Smooth muscle cell (in vitro differentiated cells): ENCODE results near the gene HSPA12B. TPM values are rescaled to one million over a fixed set of nuclear protein-coding genes. Genes with fewer than 3 reads are reported as not detected.

Experiments
- DNase-seq: peaks from one replicate; lab custom pipeline; 2025; ENCODE audit not compliant: unreplicated experiment; lab: John Stamatoyannopoulos, UW
- H2AFZ ChIP-seq: fragments of 200-600 bp; sonication (generic); 2 replicates; pipeline ENCODE4 v1.6.0; 2016; ENCODE audit warnings: antibody characterized with exemption, low read depth, mild to moderate bottlenecking
- H3F3A ChIP-seq: fragments of 200-600 bp; sonication (generic); 2 replicates; pipeline ENCODE4 v1.6.0; 2017; ENCODE audit warnings: antibody characterized with exemption, low read depth
- H3K27ac ChIP-seq: fragments of 200-600 bp; sonication (generic); 2 replicates; pipeline ENCODE4 v1.5.1; 2016; ENCODE audit warnings: low read depth, mild to moderate bottlenecking
- H3K27me3 ChIP-seq: fragments of 200-600 bp; sonication (generic); 2 replicates; pipeline ENCODE4 v1.6.1; 2016; ENCODE audit warnings: low read depth, mild to moderate bottlenecking
- H3K36me3 ChIP-seq: fragments of 200-600 bp; sonication (generic); 2 replicates; pipeline ENCODE4 v1.5.1; 2016; ENCODE audit warnings: low read depth
- H3K4me1 ChIP-seq: fragments of 200-600 bp; sonication (generic); 2 replicates; pipeline ENCODE4 v1.5.1; 2016; ENCODE audit warnings: low read depth
- H3K4me2 ChIP-seq: fragments of 200-600 bp; sonication (generic); 2 replicates; pipeline ENCODE4 v1.6.0; 2016; ENCODE audit warnings: mild to moderate bottlenecking
- H3K4me3 ChIP-seq: fragments of 200-600 bp; sonication (generic); 2 replicates; pipeline ENCODE4 v1.5.1; 2016; ENCODE audit warnings: mild to moderate bottlenecking
- H3K79me2 ChIP-seq: fragments of 200-600 bp; sonication (generic); 2 replicates; pipeline ENCODE4 v1.6.0; 2016; ENCODE audit warnings: low read depth, mild to moderate bottlenecking
- H3K9ac ChIP-seq: fragments of 200-600 bp; sonication (generic); 2 replicates; pipeline ENCODE4 v1.6.0; 2016; ENCODE audit warnings: low read depth
- H3K9me3 ChIP-seq: fragments of 200-600 bp; sonication (generic); replicated peaks from 2 replicates; pipeline ENCODE4 v1.5.1; 2016; ENCODE audit warnings: low read depth
- H4K20me1 ChIP-seq: fragments of 200-600 bp; sonication (generic); 2 replicates; pipeline ENCODE4 v1.6.0; 2016; ENCODE audit warnings: low read depth
- WGBS: methylation state at CpG from one replicate; pipeline ENCODE4 v1.1.7; 2016; ENCODE audit warnings: low lambda C conversion rate; 5-methylcytosine and 5-hydroxymethylcytosine counted together
- polyA plus RNA-seq: library from polyadenylated mRNA; unstranded; fragments of >200 nt; fragmentation: Nextera tagmentation; extraction: Ambion mirVana; gene quantifications from 2 replicates; pipeline ENCODE4 v1.2.1, GENCODE V29; 2016
- total RNA-seq: library from RNA; depleted of rRNA; stranded (reverse); fragments of >200 nt; gene quantifications from 2 replicates; pipeline ENCODE4 v1.2.3, GENCODE V29; 2014
- TF ChIP-seq, protein P1 (sequence below): fragments of 200-600 bp; sonication (generic); IDR thresholded peaks from 2 replicates; pipeline ENCODE4 v1.5.1; 2017; ENCODE audit warnings: borderline replicate concordance, mild to moderate bottlenecking, antibody characterized with exemption; ENCODE audit not compliant: insufficient read depth, poor library complexity, severe bottlenecking

HSPA12B gene
- total and polyA plus RNA-seq, 2 experiments from 2014 or later: 0.04 to 1.0 TPM

DNA sequence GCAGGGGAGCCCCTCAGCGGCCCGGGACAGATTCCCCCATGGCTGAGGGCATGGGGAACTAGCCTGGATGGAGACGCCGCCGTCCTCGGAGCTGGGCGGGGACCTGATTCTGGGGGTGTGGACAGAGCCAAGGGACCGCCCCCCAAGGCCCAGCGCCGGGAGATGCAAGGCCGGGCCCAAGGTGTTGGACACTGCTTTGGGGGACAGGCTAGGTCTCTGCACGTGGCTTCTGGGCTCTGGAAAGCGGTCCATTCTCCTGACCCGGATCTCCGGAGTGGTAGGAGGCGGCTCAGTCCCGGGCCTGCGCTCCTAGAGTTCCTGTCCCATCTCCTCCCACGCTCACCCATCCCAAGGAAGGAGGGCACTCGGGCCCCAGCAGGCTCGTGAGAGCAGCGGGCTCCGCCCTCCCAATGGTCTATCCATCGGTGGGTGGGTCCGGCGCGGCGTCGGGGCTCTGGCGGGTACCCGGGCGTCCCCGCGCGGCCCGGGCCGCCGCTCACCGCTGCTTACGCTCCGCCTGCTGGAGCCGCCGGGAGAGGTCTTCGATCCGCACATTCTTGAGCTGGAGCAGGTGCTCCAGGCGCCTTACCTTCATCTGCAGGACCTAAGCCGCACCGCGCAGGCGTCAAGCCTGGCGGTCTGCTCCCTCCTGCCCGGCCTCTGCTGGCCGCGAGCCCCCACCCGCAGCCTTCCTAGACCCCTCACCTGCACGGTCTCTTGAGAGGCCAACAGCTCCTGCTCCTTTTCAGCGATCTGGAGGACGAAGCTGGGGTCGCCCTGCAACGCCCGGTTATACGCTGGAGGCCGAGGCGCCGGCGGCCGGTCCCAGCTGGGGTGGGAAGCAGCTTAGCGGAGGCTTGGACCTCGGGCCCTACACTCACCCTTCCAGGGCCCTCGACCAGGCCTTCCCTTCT is 45.5 kb downstream of the HSPA12B start:
- Histone ChIP-seq H3K36me3 (no peaks in the 10 kb centered on the region), H3K27me3 (peaks cover 19% of the 10 kb centered on the region), H3K9me3 (no peaks in the 10 kb centered on the region), H4K20me1 (peaks cover 5% of the 10 kb centered on the region), H3K79me2 (no peaks in the 10 kb centered on the region), H3K9ac (no peak overlapping the region), H2AFZ (peak overlapping the region; percentile 52), H3K4me3 (peak overlapping the region; percentile 52), H3K4me1 (peaks cover 10% of the 10 kb centered on the region), H3F3A (peaks cover 14% of the 10 kb centered on the region), H3K27ac (no peak overlapping the region), H3K4me2 (peak overlapping the region; percentile 90)
- peak; percentile 50 for DNase-seq
- TF ChIP-seq, protein P1, sequence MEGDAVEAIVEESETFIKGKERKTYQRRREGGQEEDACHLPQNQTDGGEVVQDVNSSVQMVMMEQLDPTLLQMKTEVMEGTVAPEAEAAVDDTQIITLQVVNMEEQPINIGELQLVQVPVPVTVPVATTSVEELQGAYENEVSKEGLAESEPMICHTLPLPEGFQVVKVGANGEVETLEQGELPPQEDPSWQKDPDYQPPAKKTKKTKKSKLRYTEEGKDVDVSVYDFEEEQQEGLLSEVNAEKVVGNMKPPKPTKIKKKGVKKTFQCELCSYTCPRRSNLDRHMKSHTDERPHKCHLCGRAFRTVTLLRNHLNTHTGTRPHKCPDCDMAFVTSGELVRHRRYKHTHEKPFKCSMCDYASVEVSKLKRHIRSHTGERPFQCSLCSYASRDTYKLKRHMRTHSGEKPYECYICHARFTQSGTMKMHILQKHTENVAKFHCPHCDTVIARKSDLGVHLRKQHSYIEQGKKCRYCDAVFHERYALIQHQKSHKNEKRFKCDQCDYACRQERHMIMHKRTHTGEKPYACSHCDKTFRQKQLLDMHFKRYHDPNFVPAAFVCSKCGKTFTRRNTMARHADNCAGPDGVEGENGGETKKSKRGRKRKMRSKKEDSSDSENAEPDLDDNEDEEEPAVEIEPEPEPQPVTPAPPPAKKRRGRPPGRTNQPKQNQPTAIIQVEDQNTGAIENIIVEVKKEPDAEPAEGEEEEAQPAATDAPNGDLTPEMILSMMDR: no peak
- 6% methylated on average over 67 of the region's 70 CpGs for WGBS

DNA sequence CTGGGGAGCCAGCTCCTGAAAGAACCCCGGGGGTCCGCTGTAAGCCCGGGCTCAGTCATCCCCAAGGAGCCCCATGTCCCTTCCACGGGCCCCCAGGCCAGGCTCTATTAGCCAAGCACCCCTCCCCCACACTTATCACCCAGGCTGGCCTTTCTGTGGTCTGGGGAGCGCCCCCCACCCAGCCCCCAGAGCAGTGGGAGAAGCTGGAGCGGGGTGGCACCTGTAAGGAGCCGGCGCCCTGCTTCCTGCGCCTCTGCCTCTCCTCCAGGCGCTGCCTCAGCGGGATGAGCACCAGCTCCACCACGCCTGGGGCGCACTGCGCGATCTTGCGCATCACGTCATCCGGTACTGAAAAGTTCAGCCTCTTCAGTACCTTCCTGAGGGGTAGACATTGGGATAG is 46.5 kb downstream of the HSPA12B start:
- H3K79me2 ChIP-seq: peaks cover 6% of the 10 kb centered on the region
- H4K20me1 ChIP-seq: peaks cover 13% of the 10 kb centered on the region
- peaks cover 10% of the 10 kb centered on the region for H3K4me1 ChIP-seq
- peaks cover 14% of the 10 kb centered on the region for H3F3A ChIP-seq
- no peak overlapping the region for H3K9ac ChIP-seq
- H3K9me3 ChIP-seq: no peaks in the 10 kb centered on the region
- H3K4me2 ChIP-seq: no peak overlapping the region
- DNase-seq: no peak
- no peak overlapping the region for H2AFZ ChIP-seq
- WGBS: 82% methylated on average over 18 of the region's 18 CpGs
- no peak overlapping the region for H3K27ac ChIP-seq
- TF ChIP-seq, protein P1: no peak
- no peaks in the 10 kb centered on the region for H3K36me3 ChIP-seq
- no peak overlapping the region for H3K4me3 ChIP-seq
- H3K27me3 ChIP-seq: peaks cover 19% of the 10 kb centered on the region

DNA sequence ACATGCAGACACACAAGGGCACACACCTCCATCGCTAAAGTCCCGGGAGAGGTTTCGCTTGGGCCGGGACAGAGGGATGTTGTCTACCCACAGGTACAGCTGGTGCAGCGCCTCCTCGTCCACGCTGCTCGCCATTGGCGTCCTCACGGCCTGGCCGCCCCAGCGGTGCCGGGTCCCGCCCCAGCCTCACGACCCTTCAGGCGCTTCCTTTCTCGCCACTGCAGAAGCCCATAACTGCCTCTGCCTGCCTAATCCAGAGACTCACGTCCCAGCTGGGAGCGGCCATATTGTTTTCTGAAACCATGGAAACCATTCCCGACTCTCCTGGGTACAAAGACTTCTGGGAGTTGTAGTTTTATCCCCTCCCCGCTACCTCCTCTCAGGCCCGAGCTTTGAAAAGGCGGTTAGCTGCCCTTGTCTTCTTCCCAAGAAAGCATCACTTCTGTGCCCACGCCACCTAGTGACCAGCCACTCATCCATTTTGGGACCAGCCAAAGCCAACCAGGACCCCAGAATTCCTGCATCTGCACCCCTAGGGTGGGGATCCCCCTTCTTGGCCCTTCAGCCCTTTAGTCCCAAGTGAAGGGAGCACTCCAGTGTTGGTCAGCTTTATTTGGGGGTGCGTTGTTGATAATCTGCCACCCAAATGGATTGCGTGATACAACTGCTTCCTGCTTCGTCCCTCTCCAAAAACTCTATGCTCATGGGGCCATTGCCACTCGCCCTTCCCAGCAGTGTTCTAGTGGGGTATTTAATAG is 48.8 kb downstream of the HSPA12B start, which contains the start of gene SPEF1:
Gene SPEF1, minus strand, starts transcription at position 296 of the 758 bp plus-strand sequence. Its CDS starts 161 bp downstream, at position 135.
- Histone ChIP-seq H3K9ac (peak within 1 kb of the TSS; percentile 56), H3K9me3 (no peaks in the 10 kb centered on the region), H3K27me3 (peaks cover 19% of the 10 kb centered on the region), H3K4me1 (peaks cover 10% of the 10 kb centered on the region), H3K4me3 (peak within 1 kb of the TSS; percentile 51), H3K4me2 (peak within 1 kb of the TSS; percentile 92), H2AFZ (peak within 1 kb of the TSS; percentile 35), H4K20me1 (peaks cover 35% of the 10 kb centered on the region), H3K27ac (peak within 1 kb of the TSS; percentile 47), H3K79me2 (peaks cover 24% of the 10 kb centered on the region), H3K36me3 (no peaks in the 10 kb centered on the region), H3F3A (peaks cover 14% of the 10 kb centered on the region)
- 21% methylated on average over 28 of the region's 28 CpGs for WGBS
- DNase-seq: peak; percentile 22
- TF ChIP-seq, protein P1: peak; percentile 34
